GM12801 (cell line): ENCODE data around the gene PRR35.

ENCODE experiments used
- CTCF ChIP-seq: IDR thresholded peaks from one replicate; pipeline ENCODE4 v1.5.1; 2011; ENCODE audit warnings: control low read depth; ENCODE audit not compliant: insufficient read length; ENCODE audit errors: extremely low read depth

The PRR35 gene

DNA sequence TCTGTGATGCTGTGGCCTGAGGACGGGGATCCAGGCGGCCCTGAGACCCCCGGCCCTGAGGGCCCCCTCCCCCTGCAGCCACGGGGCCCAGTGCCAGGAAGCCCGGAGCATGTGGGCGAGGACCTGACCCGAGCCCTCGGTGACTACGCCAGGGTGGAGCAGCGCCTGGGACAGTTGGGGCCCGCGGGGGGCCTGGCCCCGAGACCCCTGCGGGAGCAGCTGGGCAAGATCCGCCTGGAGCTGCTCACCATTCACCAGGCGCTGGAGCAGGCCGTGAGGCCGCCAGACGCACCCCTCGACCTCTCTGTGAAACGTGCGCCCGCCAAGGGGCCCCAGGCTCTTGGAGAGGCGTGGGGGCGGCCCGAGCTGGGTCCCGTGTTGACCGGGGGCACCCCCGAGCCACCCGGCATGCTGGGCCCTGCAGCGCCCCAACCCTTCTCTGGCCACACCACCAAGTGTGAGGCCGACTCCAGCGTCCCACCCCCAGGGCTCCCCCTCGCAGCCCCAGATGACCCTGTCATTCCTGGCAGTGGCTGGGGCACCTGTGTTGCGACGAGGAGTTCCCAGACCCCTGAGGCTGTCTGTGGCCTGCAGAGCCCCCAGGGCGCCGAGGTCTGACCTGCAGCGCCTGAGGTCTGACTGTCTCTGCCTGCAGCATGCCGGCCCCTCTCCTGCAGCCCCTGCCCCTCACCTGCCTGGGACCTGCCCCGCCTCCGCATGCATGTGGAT, 4.7 kb downstream of the PRR35 start:
- no peak for TF ChIP-seq CTCF

- no peak for TF ChIP-seq CTCF
Measured at GRCh38 chr16:565419-566330, 5.5 kb downstream of the PRR35 start.

- TF ChIP-seq CTCF: no peak
Measured at GRCh38 chr16:566475-567372, 6.5 kb downstream of the PRR35 start, which contains the start of gene NHLRC4. Gene NHLRC4 (plus strand): TSS chr16:567005. CDS start chr16:568048, 1,043 bp downstream.

GRCh38 chr16:567373-568256, 7.4 kb downstream of the PRR35 start:
- TF ChIP-seq CTCF: no peak

DNA sequence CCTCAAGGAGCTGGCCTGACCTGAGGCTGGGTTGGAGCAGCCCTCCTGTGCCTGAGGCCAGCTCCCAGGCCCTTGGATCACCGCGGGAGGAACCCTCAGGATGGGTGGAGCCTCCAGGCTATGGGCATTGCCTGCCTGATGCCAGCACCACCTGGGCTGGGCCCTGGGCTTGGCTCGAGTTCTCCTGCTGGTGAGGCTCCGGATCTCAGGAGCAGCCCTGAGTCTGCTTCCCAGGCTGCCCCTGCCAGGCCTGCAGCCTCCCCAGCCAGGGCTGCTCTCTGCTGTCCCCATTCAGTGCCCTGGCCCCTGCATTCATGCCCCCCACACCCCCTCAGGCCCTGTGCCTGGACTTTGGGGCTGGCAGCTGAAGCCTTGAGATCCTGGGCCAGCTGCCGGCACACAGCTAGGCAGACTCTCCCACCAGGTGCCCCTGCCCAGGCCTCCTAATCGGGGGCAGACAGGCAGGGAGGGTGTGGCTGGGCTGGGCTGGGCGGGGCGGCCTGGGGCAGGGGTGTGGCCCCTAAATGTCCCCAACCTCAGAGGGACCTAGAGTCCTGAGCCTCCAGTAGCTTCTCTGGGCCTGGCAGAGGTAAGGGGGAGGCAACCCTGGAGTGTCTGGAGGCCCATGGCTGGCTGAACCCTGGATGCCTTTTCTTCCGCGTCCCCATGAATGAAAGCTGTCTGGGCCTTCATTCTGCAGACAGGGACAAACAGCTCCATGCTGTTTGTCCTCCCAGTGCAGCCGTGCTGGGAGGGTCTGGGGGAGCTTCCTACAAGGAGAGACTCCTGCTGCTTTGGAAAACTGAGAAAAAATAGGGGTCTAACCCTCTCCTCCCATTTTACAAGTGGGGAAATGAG, 8.4 kb downstream of the PRR35 start:
- no peak for TF ChIP-seq CTCF

DNA sequence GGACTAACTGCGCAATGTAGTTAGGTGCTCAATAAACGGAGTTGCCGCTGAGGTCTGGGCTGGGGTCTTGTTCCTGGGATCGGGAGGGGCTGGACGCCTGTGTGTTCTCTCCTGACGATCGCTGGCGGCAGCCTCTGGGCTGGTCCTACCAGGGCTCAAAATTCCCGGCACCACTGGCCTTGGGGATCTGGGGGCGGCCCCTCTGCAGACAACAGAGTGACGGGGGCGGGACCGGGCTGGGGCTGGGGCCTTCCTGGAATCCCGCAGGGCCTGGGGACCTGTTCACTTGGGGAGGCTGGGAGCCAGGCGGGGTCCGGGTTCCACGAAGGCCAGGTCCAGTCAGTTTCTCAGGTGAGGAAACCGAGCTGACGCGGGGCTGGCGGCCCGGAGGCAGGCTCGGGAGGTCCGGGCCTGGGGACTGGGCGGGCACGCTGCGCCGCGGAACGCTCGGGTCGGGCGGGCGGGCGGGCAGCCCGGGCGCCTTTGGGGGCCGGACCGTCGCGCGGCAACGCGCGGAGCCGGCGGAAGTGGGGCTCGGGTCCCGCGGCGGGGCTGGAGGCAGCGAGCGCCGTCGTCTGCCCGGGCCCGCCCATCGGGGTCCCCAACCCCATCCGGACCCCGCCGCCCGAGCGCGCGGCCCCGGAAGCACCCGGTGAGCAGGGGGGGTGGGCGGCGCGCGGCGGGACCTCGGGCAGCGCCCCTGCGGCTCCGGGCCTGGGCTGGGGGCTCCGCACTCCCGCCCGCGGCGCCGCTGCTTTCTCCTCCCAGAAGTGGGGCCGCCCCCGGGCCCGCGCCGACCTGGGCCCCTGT, 9.5 kb downstream of the PRR35 start, which contains the start of gene PIGQ:
Gene PIGQ, plus strand, starts transcription at position 524 of the 810 bp plus-strand sequence. CDS start 4,107 bp downstream, outside the sequence.
- no peak for TF ChIP-seq CTCF
